ENCODE measurements around the gene PALMD. TPM values are rescaled to one million over a fixed set of nuclear protein-coding genes. Genes with fewer than 3 reads are reported as not detected.

Gene PALMD
- total RNA-seq, 1 donor from 2014 or later = 0.17 TPM

GRCh38 chr1:99643021-99643779 lies 2.7 kb upstream of the PALMD start:
- H3K36me3 ChIP-seq (ENCODE audit: control insufficient read depth, insufficient read depth, low read length) = no peaks in the 10 kb centered on the region
- no peaks in the 10 kb centered on the region for H3K27me3 ChIP-seq (ENCODE audit: control insufficient read depth, insufficient read depth, low read length)
- DNase-seq (ENCODE audit: low read depth) = no peak
- H3K4me3 ChIP-seq (ENCODE audit: low read depth, low read length) = no peak overlapping the region
- no peak for TF ChIP-seq CTCF (IDR thresholded peaks at IDR 0.05; ENCODE audit: insufficient read depth, low read length, poor library complexity, severe bottlenecking)

- H3K27me3 ChIP-seq (ENCODE audit: control insufficient read depth, insufficient read depth, low read length) = no peaks in the 10 kb centered on the region
- DNase-seq (ENCODE audit: low read depth) = no peak
- H3K4me3 ChIP-seq (ENCODE audit: low read depth, low read length) = no peak overlapping the region
- H3K36me3 ChIP-seq (ENCODE audit: control insufficient read depth, insufficient read depth, low read length) = no peaks in the 10 kb centered on the region
- no peak for TF ChIP-seq CTCF (IDR thresholded peaks at IDR 0.05; ENCODE audit: insufficient read depth, low read length, poor library complexity, severe bottlenecking)
These were observed 1.5 kb upstream of the PALMD start for GRCh38 chr1:99644279-99645004.

- H3K4me3 ChIP-seq (ENCODE audit: low read depth, low read length) = no peak overlapping the region
- DNase-seq (ENCODE audit: low read depth) = no peak
These were observed 710 bp upstream of the PALMD start for GRCh38 chr1:99645203-99645602.

GRCh38 chr1:99646868-99647267 lies 955 bp downstream of the PALMD start:
- Histone ChIP-seq H3K27me3 (ENCODE audit: control insufficient read depth, insufficient read depth, low read length) (no peaks in the 10 kb centered on the region), H3K4me3 (ENCODE audit: low read depth, low read length) (no peak overlapping the region), H3K36me3 (ENCODE audit: control insufficient read depth, insufficient read depth, low read length) (no peaks in the 10 kb centered on the region)
- DNase-seq (ENCODE audit: low read depth) = no peak
- TF ChIP-seq CTCF (IDR thresholded peaks at IDR 0.05; ENCODE audit: insufficient read depth, low read length, poor library complexity, severe bottlenecking) = no peak

More at GRCh38 chr1:99645203-99645602, 710 bp upstream of the PALMD start:
- no peaks in the 10 kb centered on the region for H3K27me3 ChIP-seq (ENCODE audit: control insufficient read depth, insufficient read depth, low read length)
- H3K36me3 ChIP-seq (ENCODE audit: control insufficient read depth, insufficient read depth, low read length) = no peaks in the 10 kb centered on the region
- no peak for TF ChIP-seq CTCF (IDR thresholded peaks at IDR 0.05; ENCODE audit: insufficient read depth, low read length, poor library complexity, severe bottlenecking)

- Histone ChIP-seq H3K4me3 (ENCODE audit: low read depth, low read length) (no peak overlapping the region), H3K36me3 (ENCODE audit: control insufficient read depth, insufficient read depth, low read length) (no peaks in the 10 kb centered on the region), H3K27me3 (ENCODE audit: control insufficient read depth, insufficient read depth, low read length) (no peaks in the 10 kb centered on the region)
- DNase-seq (ENCODE audit: low read depth) = no peak
- no peak for TF ChIP-seq CTCF (IDR thresholded peaks at IDR 0.05; ENCODE audit: insufficient read depth, low read length, poor library complexity, severe bottlenecking)
These were observed 1.6 kb downstream of the PALMD start for GRCh38 chr1:99647490-99647889.

Data from kidney epithelial cell (primary cell).